ENCODE data around the gene ETV5. TPM values are rescaled to one million over a fixed set of nuclear protein-coding genes. Genes with fewer than 3 reads are reported as not detected.

The ETV5 gene
- total and polyA plus RNA-seq, 4 donors: 3.3 to 14.9 (median 5.5) TPM

GRCh38 chr3:186048119-186048518, 60.8 kb downstream of the ETV5 start:
- Histone ChIP-seq H3K27me3 (ENCODE audit: control insufficient read depth in 4 of 4, insufficient read depth in 4 of 4, low read length in 3 of 4) (no peaks in the 10 kb centered on the region), H3K4me1 (ENCODE audit: control insufficient read depth in 4 of 4, insufficient read depth in 4 of 4, low read length in 3 of 4) (no peaks in the 10 kb centered on the region), H3K36me3 (ENCODE audit: control insufficient read depth in 4 of 4, insufficient read depth in 3 of 4, low read depth in 1 of 4, low read length in 3 of 4) (peaks cover 0 to 5% (median 3%) of the 10 kb centered on the region in 4 donors), H3K9me3 (ENCODE audit: control insufficient read depth in 4 of 4, low read length in 3 of 4) (no peaks in the 10 kb centered on the region), H3K9ac (ENCODE audit: low read depth in 1 of 2, low read length in 2 of 2) (no peak overlapping the region), H3K27ac (ENCODE audit: low read depth in 1 of 2, low read length in 2 of 2) (no peak overlapping the region), H3K4me3 (ENCODE audit: low read depth in 1 of 3, low read length in 3 of 3) (no peak overlapping the region)
- no peak for DNase-seq (ENCODE audit: low spot score)
- WGBS: 99% methylated on average over 3 of the region's 3 CpGs
- TF ChIP-seq JUND (IDR thresholded peaks at IDR 0.05): no peak
- TF ChIP-seq TAF1 (conservative IDR thresholded peaks at IDR 0.05): no peak
- TF ChIP-seq FOXA2 (IDR thresholded peaks at IDR 0.05): no peak
- TF ChIP-seq GABPA (IDR thresholded peaks at IDR 0.05 in 1 of 2, conservative IDR thresholded peaks at IDR 0.05 in 1 of 2): no peak
- no peak for TF ChIP-seq ATF3 (IDR thresholded peaks at IDR 0.05)
- TF ChIP-seq SP1 (IDR thresholded peaks at IDR 0.05): no peak
- no peak for TF ChIP-seq NR2F2 (IDR thresholded peaks at IDR 0.05)
- no peak for TF ChIP-seq REST (IDR thresholded peaks at IDR 0.05)
- TF ChIP-seq HNF4G (IDR thresholded peaks at IDR 0.05): no peak
- TF ChIP-seq RAD21 (IDR thresholded peaks at IDR 0.05): no peak

GRCh38 chr3:186046838-186047237, 62.1 kb downstream of the ETV5 start:
- no peaks in the 10 kb centered on the region for H3K27me3 ChIP-seq (ENCODE audit: control insufficient read depth in 4 of 4, insufficient read depth in 4 of 4, low read length in 3 of 4)
- H3K27ac ChIP-seq (ENCODE audit: low read depth in 1 of 2, low read length in 2 of 2): no peak overlapping the region
- DNase-seq (ENCODE audit: low spot score): no peak
- H3K9me3 ChIP-seq (ENCODE audit: control insufficient read depth in 4 of 4, low read length in 3 of 4): no peaks in the 10 kb centered on the region
- H3K4me1 ChIP-seq (ENCODE audit: control insufficient read depth in 4 of 4, insufficient read depth in 4 of 4, low read length in 3 of 4): no peaks in the 10 kb centered on the region
- TF ChIP-seq CTCF (IDR thresholded peaks at IDR 0.05; ENCODE audit: low read depth, low read length, missing input control) (no peak), YY1 (IDR thresholded peaks at IDR 0.05) (no peak), ATF3 (IDR thresholded peaks at IDR 0.05) (no peak), FOXA1 (IDR thresholded peaks at IDR 0.05) (no peak), HNF4G (IDR thresholded peaks at IDR 0.05) (no peak), GABPA (IDR thresholded peaks at IDR 0.05 in 1 of 2, conservative IDR thresholded peaks at IDR 0.05 in 1 of 2) (no peak), EGR1 (IDR thresholded peaks at IDR 0.05; ENCODE audit: low read depth in 2 of 2) (no peak), RXRA (IDR thresholded peaks at IDR 0.05) (no peak), RAD21 (IDR thresholded peaks at IDR 0.05) (no peak), ZBTB33 (IDR thresholded peaks at IDR 0.05) (no peak), REST (IDR thresholded peaks at IDR 0.05) (no peak), FOXA2 (IDR thresholded peaks at IDR 0.05) (no peak), SP1 (IDR thresholded peaks at IDR 0.05) (no peak), MAX (IDR thresholded peaks at IDR 0.05) (no peak), HNF4A (conservative IDR thresholded peaks at IDR 0.05) (no peak), NR2F2 (IDR thresholded peaks at IDR 0.05) (no peak), JUND (IDR thresholded peaks at IDR 0.05) (no peak)
- 93% methylated on average over 5 of the region's 5 CpGs for WGBS
- H3K36me3 ChIP-seq (ENCODE audit: control insufficient read depth in 4 of 4, insufficient read depth in 3 of 4, low read depth in 1 of 4, low read length in 3 of 4): peaks cover 0 to 5% (median 3%) of the 10 kb centered on the region in 4 donors
- no peak overlapping the region for H3K4me3 ChIP-seq (ENCODE audit: low read depth in 1 of 3, low read length in 3 of 3)
- no peak overlapping the region for H3K9ac ChIP-seq (ENCODE audit: low read depth in 1 of 2, low read length in 2 of 2)
